Smooth muscle cell (in vitro differentiated cells): ENCODE data around the gene GARIN5B. TPM values are rescaled to one million over a fixed set of nuclear protein-coding genes. Genes with fewer than 3 reads are reported as not detected.
"Not testable (repeated sequence)": the region's sequence is repeated elsewhere in the genome, so short reads cannot be mapped to it uniquely, and the experiment has no call there.

ENCODE experiments used
- DNase-seq: peaks from one replicate; lab custom pipeline; 2025; ENCODE audit not compliant: unreplicated experiment; lab: John Stamatoyannopoulos, UW
- H2AFZ ChIP-seq: fragments of 200-600 bp; sonication (generic); 2 replicates; pipeline ENCODE4 v1.6.0; 2016; ENCODE audit warnings: antibody characterized with exemption, low read depth, mild to moderate bottlenecking
- H3F3A ChIP-seq: fragments of 200-600 bp; sonication (generic); 2 replicates; pipeline ENCODE4 v1.6.0; 2017; ENCODE audit warnings: antibody characterized with exemption, low read depth
- H3K27ac ChIP-seq: fragments of 200-600 bp; sonication (generic); 2 replicates; pipeline ENCODE4 v1.5.1; 2016; ENCODE audit warnings: low read depth, mild to moderate bottlenecking
- H3K27me3 ChIP-seq: fragments of 200-600 bp; sonication (generic); 2 replicates; pipeline ENCODE4 v1.6.1; 2016; ENCODE audit warnings: low read depth, mild to moderate bottlenecking
- H3K36me3 ChIP-seq: fragments of 200-600 bp; sonication (generic); 2 replicates; pipeline ENCODE4 v1.5.1; 2016; ENCODE audit warnings: low read depth
- H3K4me1 ChIP-seq: fragments of 200-600 bp; sonication (generic); 2 replicates; pipeline ENCODE4 v1.5.1; 2016; ENCODE audit warnings: low read depth
- H3K4me2 ChIP-seq: fragments of 200-600 bp; sonication (generic); 2 replicates; pipeline ENCODE4 v1.6.0; 2016; ENCODE audit warnings: mild to moderate bottlenecking
- H3K4me3 ChIP-seq: fragments of 200-600 bp; sonication (generic); 2 replicates; pipeline ENCODE4 v1.5.1; 2016; ENCODE audit warnings: mild to moderate bottlenecking
- H3K79me2 ChIP-seq: fragments of 200-600 bp; sonication (generic); 2 replicates; pipeline ENCODE4 v1.6.0; 2016; ENCODE audit warnings: low read depth, mild to moderate bottlenecking
- H3K9ac ChIP-seq: fragments of 200-600 bp; sonication (generic); 2 replicates; pipeline ENCODE4 v1.6.0; 2016; ENCODE audit warnings: low read depth
- H3K9me3 ChIP-seq: fragments of 200-600 bp; sonication (generic); replicated peaks from 2 replicates; pipeline ENCODE4 v1.5.1; 2016; ENCODE audit warnings: low read depth
- H4K20me1 ChIP-seq: fragments of 200-600 bp; sonication (generic); 2 replicates; pipeline ENCODE4 v1.6.0; 2016; ENCODE audit warnings: low read depth
- WGBS: methylation state at CpG from one replicate; pipeline ENCODE4 v1.1.7; 2016; ENCODE audit warnings: low lambda C conversion rate; 5-methylcytosine and 5-hydroxymethylcytosine counted together
- polyA plus RNA-seq: library from polyadenylated mRNA; unstranded; fragments of >200 nt; fragmentation: Nextera tagmentation; extraction: Ambion mirVana; gene quantifications from 2 replicates; pipeline ENCODE4 v1.2.1, GENCODE V29; 2016
- total RNA-seq: library from RNA; depleted of rRNA; stranded (reverse); fragments of >200 nt; gene quantifications from 2 replicates; pipeline ENCODE4 v1.2.3, GENCODE V29; 2014
- TF ChIP-seq, protein P1 (sequence below): fragments of 200-600 bp; sonication (generic); IDR thresholded peaks from 2 replicates; pipeline ENCODE4 v1.5.1; 2017; ENCODE audit warnings: borderline replicate concordance, mild to moderate bottlenecking, antibody characterized with exemption; ENCODE audit not compliant: insufficient read depth, poor library complexity, severe bottlenecking

Gene GARIN5B
- total and polyA plus RNA-seq, 2 experiments from 2014 or later, result 0.07 TPM; not detected in 1

DNA sequence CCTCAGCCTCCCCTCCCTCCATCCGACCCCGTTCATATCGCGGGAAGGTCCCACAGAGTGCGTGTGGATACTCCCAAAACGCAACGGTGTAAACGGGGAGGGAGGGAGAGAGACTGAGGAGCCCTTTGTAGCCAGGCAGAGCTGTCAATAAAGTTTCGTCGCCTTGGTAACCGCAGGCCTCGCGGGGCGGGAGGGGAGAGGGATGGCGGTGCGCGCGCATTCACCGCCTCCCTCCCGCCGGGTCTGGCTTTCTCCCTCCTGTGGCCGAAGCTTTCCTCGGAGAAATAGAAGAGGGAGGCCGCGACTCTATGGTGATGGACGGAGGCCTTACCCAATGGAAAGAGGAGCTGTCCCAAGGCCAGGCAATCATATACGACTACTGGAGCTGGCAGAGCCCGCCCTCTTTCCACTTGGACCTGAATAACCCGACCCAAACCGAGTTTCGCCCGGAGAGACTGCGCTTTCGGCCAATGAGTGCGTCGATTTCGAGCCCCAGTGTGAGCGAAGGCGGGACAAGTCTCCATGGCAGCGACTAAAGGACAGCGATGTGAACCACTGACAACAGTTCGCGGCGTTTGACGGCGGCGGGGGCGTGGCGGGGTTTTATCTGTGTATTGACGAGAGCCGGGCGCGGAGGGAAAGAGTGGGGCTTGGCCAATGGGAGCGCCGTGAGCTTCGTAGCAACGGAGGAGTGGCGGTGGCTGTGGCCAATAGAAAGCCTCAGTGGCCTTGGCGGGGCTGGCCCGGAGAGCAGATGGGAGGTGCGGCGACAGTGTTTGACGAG is 23.8 kb downstream of the GARIN5B start, which contains the start of gene KMT5C:
TSS of gene KMT5C (plus strand) at position 772 of the 784 bp plus-strand sequence. CDS start 2,061 bp downstream, outside the sequence.
- DNase-seq, result peak; percentile 99
- no peaks in the 10 kb centered on the region for H3F3A ChIP-seq
- H4K20me1 ChIP-seq, result peaks cover 12% of the 10 kb centered on the region
- no peaks in the 10 kb centered on the region for H3K36me3 ChIP-seq
- no peaks in the 10 kb centered on the region for H3K9me3 ChIP-seq
- peaks cover 8% of the 10 kb centered on the region for H3K4me1 ChIP-seq
- WGBS, result 2% methylated on average over 60 of the region's 63 CpGs
- H3K4me2 ChIP-seq, result peak within 1 kb of the TSS; percentile 99
- TF ChIP-seq, protein P1, sequence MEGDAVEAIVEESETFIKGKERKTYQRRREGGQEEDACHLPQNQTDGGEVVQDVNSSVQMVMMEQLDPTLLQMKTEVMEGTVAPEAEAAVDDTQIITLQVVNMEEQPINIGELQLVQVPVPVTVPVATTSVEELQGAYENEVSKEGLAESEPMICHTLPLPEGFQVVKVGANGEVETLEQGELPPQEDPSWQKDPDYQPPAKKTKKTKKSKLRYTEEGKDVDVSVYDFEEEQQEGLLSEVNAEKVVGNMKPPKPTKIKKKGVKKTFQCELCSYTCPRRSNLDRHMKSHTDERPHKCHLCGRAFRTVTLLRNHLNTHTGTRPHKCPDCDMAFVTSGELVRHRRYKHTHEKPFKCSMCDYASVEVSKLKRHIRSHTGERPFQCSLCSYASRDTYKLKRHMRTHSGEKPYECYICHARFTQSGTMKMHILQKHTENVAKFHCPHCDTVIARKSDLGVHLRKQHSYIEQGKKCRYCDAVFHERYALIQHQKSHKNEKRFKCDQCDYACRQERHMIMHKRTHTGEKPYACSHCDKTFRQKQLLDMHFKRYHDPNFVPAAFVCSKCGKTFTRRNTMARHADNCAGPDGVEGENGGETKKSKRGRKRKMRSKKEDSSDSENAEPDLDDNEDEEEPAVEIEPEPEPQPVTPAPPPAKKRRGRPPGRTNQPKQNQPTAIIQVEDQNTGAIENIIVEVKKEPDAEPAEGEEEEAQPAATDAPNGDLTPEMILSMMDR, result no peak
- H2AFZ ChIP-seq, result no peak within 1 kb of the TSS
- H3K27ac ChIP-seq, result peak within 1 kb of the TSS; percentile 99
- no peaks in the 10 kb centered on the region for H3K27me3 ChIP-seq
- H3K9ac ChIP-seq, result peak within 1 kb of the TSS; percentile 99
- H3K79me2 ChIP-seq, result peaks cover 15% of the 10 kb centered on the region
- H3K4me3 ChIP-seq, result peak within 1 kb of the TSS; percentile 69

DNA sequence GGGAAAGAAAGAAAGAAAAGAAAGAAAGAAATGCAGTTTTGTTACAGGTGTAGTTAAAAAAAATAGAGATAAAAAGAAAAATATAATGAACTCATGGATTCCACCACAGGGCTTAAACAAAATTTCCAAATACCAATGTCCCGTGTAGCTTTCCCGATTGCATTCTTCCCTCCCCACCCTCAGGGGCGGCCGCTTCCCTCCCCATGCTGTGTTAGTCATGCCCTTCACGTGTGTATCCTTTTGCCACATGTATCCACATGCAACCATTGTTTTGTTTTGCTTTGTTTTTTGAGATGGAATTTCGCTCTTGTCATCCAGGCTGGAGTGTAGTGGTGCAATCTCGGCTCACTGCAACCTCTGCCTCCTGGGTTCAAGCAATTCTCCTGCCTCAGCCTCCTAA is 27.0 kb downstream of the GARIN5B start:
- Histone ChIP-seq H3K9ac (no peak overlapping the region), H3K4me3 (no peak overlapping the region), H3K79me2 (peaks cover 10% of the 10 kb centered on the region), H3K27ac (no peak overlapping the region), H3F3A (no peaks in the 10 kb centered on the region), H3K9me3 (no peaks in the 10 kb centered on the region), H3K27me3 (no peaks in the 10 kb centered on the region), H2AFZ (no peak overlapping the region), H3K4me2 (no peak overlapping the region), H4K20me1 (peaks cover 4% of the 10 kb centered on the region), H3K4me1 (no peaks in the 10 kb centered on the region), H3K36me3 (no peaks in the 10 kb centered on the region)
- TF ChIP-seq, protein P1, result no peak
- 71% methylated on average over 7 of the region's 7 CpGs for WGBS
- DNase-seq, result no peak

DNA sequence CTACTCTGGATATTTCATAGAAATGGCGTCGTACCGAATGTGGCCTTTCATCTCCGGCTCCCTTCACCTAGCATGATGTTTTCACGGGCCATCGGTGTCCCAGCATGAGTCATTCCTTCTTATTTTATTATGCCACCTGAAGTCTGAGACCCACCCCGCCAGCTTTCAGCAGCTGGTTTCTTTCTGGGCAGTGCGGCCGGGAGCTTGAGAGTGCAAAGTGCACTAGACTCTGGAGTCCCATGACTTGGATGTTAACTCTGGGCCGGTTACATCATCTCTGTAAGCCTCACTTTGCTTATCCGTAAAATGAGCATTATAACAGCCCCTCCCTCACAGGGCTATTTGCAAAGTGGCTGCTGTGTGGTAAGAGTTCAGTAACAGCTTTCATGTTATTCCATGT is 29.2 kb downstream of the GARIN5B start:
- no peaks in the 10 kb centered on the region for H4K20me1 ChIP-seq
- no peaks in the 10 kb centered on the region for H3K36me3 ChIP-seq
- no peak overlapping the region for H3K4me2 ChIP-seq
- H3K27ac ChIP-seq, result no peak overlapping the region
- H3F3A ChIP-seq, result no peaks in the 10 kb centered on the region
- WGBS, result 89% methylated on average over 11 of the region's 11 CpGs
- H2AFZ ChIP-seq, result no peak overlapping the region
- no peaks in the 10 kb centered on the region for H3K79me2 ChIP-seq
- H3K4me3 ChIP-seq, result no peak overlapping the region
- no peaks in the 10 kb centered on the region for H3K4me1 ChIP-seq
- H3K9ac ChIP-seq, result no peak overlapping the region
- no peak for DNase-seq
- TF ChIP-seq, protein P1, result no peak
- no peaks in the 10 kb centered on the region for H3K27me3 ChIP-seq
- H3K9me3 ChIP-seq, result no peaks in the 10 kb centered on the region

DNA sequence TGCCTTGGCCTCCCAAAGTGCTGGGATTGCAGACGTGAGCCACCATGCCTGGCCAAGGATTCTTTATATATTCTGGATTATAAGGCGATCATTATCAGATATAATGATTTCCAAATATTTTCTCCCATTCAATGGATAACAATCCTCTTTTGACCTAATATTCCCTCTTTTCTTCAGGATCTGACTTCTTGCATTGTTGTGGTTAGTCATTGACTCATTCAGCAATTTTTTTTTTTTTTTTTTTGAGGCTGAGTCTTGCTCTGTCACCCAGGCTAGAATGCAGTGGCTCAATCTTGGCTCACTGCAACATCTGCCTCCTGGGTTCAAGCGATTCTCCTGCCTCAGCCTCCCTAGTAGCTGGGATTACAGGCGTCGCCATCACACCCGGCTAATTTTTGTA is 33.3 kb downstream of the GARIN5B start:
- not testable (repeated sequence) for H3K9ac ChIP-seq, H3K4me3 ChIP-seq, H2AFZ ChIP-seq, H3K79me2 ChIP-seq, H3K36me3 ChIP-seq, H3K4me2 ChIP-seq, H3F3A ChIP-seq, H4K20me1 ChIP-seq, H3K27me3 ChIP-seq, H3K27ac ChIP-seq, H3K9me3 ChIP-seq, H3K4me1 ChIP-seq, DNase-seq
- 94% methylated on average over 6 of the region's 6 CpGs for WGBS

DNA sequence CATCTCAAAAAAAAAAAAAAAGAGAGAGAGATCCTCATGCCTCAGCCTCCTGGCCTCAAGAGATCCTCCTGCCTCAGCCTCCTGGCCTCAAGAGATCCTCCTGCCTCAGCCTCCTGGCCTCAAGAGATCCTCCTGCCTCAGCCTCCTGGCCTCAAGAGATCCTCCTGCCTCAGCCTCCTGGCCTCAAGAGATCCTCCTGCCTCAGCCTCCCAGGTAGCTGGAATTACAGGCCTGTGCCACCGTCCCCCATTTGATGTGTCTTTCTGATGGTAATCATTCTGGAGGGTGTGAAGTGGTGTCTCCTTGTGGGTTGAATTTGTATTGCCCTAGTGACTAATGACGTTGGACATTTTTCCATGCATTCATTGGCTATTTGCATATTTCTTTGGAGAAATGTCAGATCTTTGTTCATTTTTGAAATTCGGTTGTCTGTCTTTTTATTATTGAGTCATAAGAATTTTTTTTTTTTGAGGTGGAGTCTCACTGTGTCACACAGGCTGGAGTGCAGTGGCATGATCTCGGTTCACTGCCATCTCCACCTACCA is 34.2 kb downstream of the GARIN5B start:
- WGBS, result 88% methylated on average over 4 of the region's 4 CpGs
- H3F3A ChIP-seq, H3K36me3 ChIP-seq, H3K4me2 ChIP-seq, H3K9ac ChIP-seq, H3K79me2 ChIP-seq, H3K9me3 ChIP-seq, H3K27ac ChIP-seq, H2AFZ ChIP-seq, H3K4me3 ChIP-seq, H3K4me1 ChIP-seq, H4K20me1 ChIP-seq, DNase-seq, H3K27me3 ChIP-seq: not testable (repeated sequence)
